ENCODE measurements around the gene FOXN1. TPM values are rescaled to one million over a fixed set of nuclear protein-coding genes. Genes with fewer than 3 reads are reported as not detected.

FOXN1 gene
- total RNA-seq, 1 experiment from 2014 or later, result not detected

- ChIA-PET POLR2A (ENCODE audit: unreplicated experiment) (no interaction called here), CTCF (no interaction called here)
- intact Hi-C loops (cut with micrococcal nuclease), result no loop called here
- H3K4me1 ChIP-seq (ENCODE audit: insufficient read depth, low read length), result peaks cover 17% of the 10 kb centered on the region; the same call in 1 of the 2 replicates
- no TSS peak for BruUV-seq (replicated peaks)
- H3K4me2 ChIP-seq (ENCODE audit: low read length), result no peak overlapping the region
- TF ChIP-seq EZH2 (IDR thresholded peaks at IDR 0.05; ENCODE audit: low read length, unreplicated experiment), result no peak
- TF ChIP-seq EZH2phosphoT487 (IDR thresholded peaks at IDR 0.05; ENCODE audit: borderline replicate concordance, low read length), result no peak
- TF ChIP-seq CTCF (conservative IDR thresholded peaks at IDR 0.05; ENCODE audit: low read depth, low read length), result no peak
- no peaks in the 10 kb centered on the region for H3K27me3 ChIP-seq (ENCODE audit: low read length)
- no peaks in the 10 kb centered on the region for H3K79me2 ChIP-seq (ENCODE audit: low read length)
- ATAC-seq (no peak), DNase-seq (no peak)
- H3K36me3 ChIP-seq (ENCODE audit: low read depth, low read length), result no peaks in the 10 kb centered on the region
- no peak overlapping the region for H3K4me3 ChIP-seq (ENCODE audit: low read length)
- H4K20me1 ChIP-seq (ENCODE audit: low read length), result no peaks in the 10 kb centered on the region
- H3K9me2 ChIP-seq (replicated peaks; ENCODE audit: low read length), result no peaks in the 10 kb centered on the region
- H3K9me3 ChIP-seq (ENCODE audit: low read length), result no peaks in the 10 kb centered on the region
- H3K9ac ChIP-seq (ENCODE audit: low read length), result no peak overlapping the region
- no peak overlapping the region for H2AFZ ChIP-seq (ENCODE audit: low read length)
- H3F3A ChIP-seq (ENCODE audit: low read length, unreplicated experiment), result no peaks in the 10 kb centered on the region
- H3K27ac ChIP-seq (ENCODE audit: low read length), result no peak overlapping the region
Measured at GRCh38 chr17:28536532-28537218, 30.5 kb downstream of the FOXN1 start.

GRCh38 chr17:28537219-28537610 is 31.1 kb downstream of the FOXN1 start:
- Histone ChIP-seq H3K9me3 (ENCODE audit: low read length) (no peaks in the 10 kb centered on the region), H3K36me3 (ENCODE audit: low read depth, low read length) (no peaks in the 10 kb centered on the region), H2AFZ (ENCODE audit: low read length) (no peak overlapping the region), H3K4me2 (ENCODE audit: low read length) (no peak overlapping the region), H4K20me1 (ENCODE audit: low read length) (no peaks in the 10 kb centered on the region), H3K79me2 (ENCODE audit: low read length) (no peaks in the 10 kb centered on the region), H3K27me3 (ENCODE audit: low read length) (no peaks in the 10 kb centered on the region), H3K27ac (ENCODE audit: low read length) (no peak overlapping the region), H3K9ac (ENCODE audit: low read length) (no peak overlapping the region), H3F3A (ENCODE audit: low read length, unreplicated experiment) (no peaks in the 10 kb centered on the region), H3K4me3 (ENCODE audit: low read length) (no peak overlapping the region), H3K4me1 (ENCODE audit: insufficient read depth, low read length) (peaks cover 17% of the 10 kb centered on the region; the same call in 1 of the 2 replicates), H3K9me2 (replicated peaks; ENCODE audit: low read length) (no peaks in the 10 kb centered on the region)
- ATAC-seq, result no peak
- TF ChIP-seq EZH2phosphoT487 (IDR thresholded peaks at IDR 0.05; ENCODE audit: borderline replicate concordance, low read length) (no peak), EZH2 (IDR thresholded peaks at IDR 0.05; ENCODE audit: low read length, unreplicated experiment) (no peak), CTCF (conservative IDR thresholded peaks at IDR 0.05; ENCODE audit: low read depth, low read length) (no peak)
- intact Hi-C loops (cut with micrococcal nuclease), result no loop called here
- POLR2A ChIA-PET (ENCODE audit: unreplicated experiment), result no interaction called here
- DNase-seq, result no peak
- BruUV-seq (replicated peaks), result no TSS peak
- CTCF ChIA-PET, result no interaction called here

- ATAC-seq (no peak), DNase-seq (no peak)
- no peaks in the 10 kb centered on the region for H3K36me3 ChIP-seq (ENCODE audit: low read depth, low read length)
- no peak for TF ChIP-seq CTCF (conservative IDR thresholded peaks at IDR 0.05; ENCODE audit: low read depth, low read length)
- no peak for TF ChIP-seq EZH2 (IDR thresholded peaks at IDR 0.05; ENCODE audit: low read length, unreplicated experiment)
- TF ChIP-seq EZH2phosphoT487 (IDR thresholded peaks at IDR 0.05; ENCODE audit: borderline replicate concordance, low read length), result no peak
- H4K20me1 ChIP-seq (ENCODE audit: low read length), result no peaks in the 10 kb centered on the region
- no peak overlapping the region for H2AFZ ChIP-seq (ENCODE audit: low read length)
- POLR2A ChIA-PET (ENCODE audit: unreplicated experiment), result no interaction called here
- no peaks in the 10 kb centered on the region for H3F3A ChIP-seq (ENCODE audit: low read length, unreplicated experiment)
- CTCF ChIA-PET, result no interaction called here
- intact Hi-C loops (cut with micrococcal nuclease), result no loop called here
- no peaks in the 10 kb centered on the region for H3K27me3 ChIP-seq (ENCODE audit: low read length)
- no peaks in the 10 kb centered on the region for H3K79me2 ChIP-seq (ENCODE audit: low read length)
- H3K9ac ChIP-seq (ENCODE audit: low read length), result no peak overlapping the region
- no peak overlapping the region for H3K27ac ChIP-seq (ENCODE audit: low read length)
- H3K4me2 ChIP-seq (ENCODE audit: low read length), result no peak overlapping the region
- H3K9me3 ChIP-seq (ENCODE audit: low read length), result no peaks in the 10 kb centered on the region
- peaks cover 7% of the 10 kb centered on the region; the same call in 1 of the 2 replicates for H3K4me1 ChIP-seq (ENCODE audit: insufficient read depth, low read length)
- no TSS peak for BruUV-seq (replicated peaks)
- no peaks in the 10 kb centered on the region for H3K9me2 ChIP-seq (replicated peaks; ENCODE audit: low read length)
- H3K4me3 ChIP-seq (ENCODE audit: low read length), result no peak overlapping the region
Measured at GRCh38 chr17:28538296-28538895, 32.2 kb downstream of the FOXN1 start.

All from PC-3 (cell line).